HUES48 (cell line): ENCODE measurements around the gene PTGIS.

ENCODE experiments used
- H3K27ac ChIP-seq: one replicate; pipeline ENCODE4 v1.7.0; 2013; ENCODE audit warnings: low read depth, low read length, inconsistent platforms
- H3K27me3 ChIP-seq: 2 replicates; pipeline ENCODE4 v1.6.1; 2013; ENCODE audit warnings: mild to moderate bottlenecking, low read length; ENCODE audit not compliant: control insufficient read depth, insufficient read depth
- H3K36me3 ChIP-seq: 2 replicates; pipeline ENCODE4 v1.6.1; 2013; ENCODE audit warnings: low read length; ENCODE audit not compliant: control insufficient read depth, insufficient read depth
- H3K4me1 ChIP-seq: 2 replicates; pipeline ENCODE4 v1.6.1; 2013; ENCODE audit warnings: mild to moderate bottlenecking, low read length; ENCODE audit not compliant: control insufficient read depth, insufficient read depth
- H3K4me3 ChIP-seq: 2 replicates; pipeline ENCODE4 v1.5.1; 2013; ENCODE audit warnings: mild to moderate bottlenecking, low read depth, low read length
- H3K9ac ChIP-seq: 2 replicates; pipeline ENCODE4 v1.6.1; 2013; ENCODE audit warnings: mild to moderate bottlenecking, low read depth, low read length, moderate library complexity
- H3K9me3 ChIP-seq: 2 replicates; pipeline ENCODE4 v1.6.1; 2013; ENCODE audit warnings: low read length; ENCODE audit not compliant: control insufficient read depth, insufficient read depth

The PTGIS gene

DNA sequence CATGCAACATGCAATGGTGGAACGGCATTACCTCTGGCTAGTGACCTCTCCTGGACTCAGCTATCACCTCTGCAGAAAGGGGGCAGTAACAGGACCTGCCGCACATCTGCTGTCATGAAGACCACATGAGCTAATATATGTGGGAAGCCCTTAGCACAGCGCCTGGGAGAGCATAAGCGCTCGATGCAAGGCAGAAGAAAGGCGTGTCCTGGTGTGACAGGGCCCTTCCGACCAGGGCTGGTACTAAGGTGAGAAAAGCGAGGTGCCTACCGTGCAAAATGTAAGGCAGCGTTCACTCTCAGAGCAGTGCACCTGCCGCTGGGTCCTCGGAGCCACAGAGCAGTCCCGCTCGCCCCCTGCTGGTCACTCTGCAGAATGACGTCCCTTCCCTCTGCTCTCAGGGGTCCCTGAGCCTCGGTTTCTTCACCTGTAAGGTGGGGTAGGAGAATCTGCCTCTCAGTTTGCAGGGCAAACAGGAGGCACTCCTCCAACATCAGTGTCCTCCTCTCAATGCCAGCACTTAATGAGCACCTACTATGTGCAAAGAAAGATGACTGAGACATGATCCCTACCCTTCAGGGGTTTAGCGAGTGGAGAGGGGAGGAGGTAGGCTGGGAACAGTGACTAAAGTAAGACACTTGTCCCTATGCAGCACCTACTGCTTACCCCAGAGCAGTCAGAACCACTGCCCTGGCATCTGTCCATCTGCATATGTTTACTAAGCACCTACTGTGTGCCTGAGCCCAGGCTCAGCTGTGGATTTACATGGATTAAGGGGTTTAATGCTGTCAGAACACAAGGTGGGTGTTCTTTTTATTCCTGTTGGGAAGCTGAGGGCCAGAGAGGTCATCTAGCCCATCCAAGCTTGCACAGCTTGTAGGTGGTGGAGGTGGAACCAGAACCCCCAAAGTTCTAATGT, 41.1 kb upstream of the PTGIS start:
- Histone ChIP-seq H3K4me3 (peak overlapping the region; percentile 40; the same call in 1 of the 2 replicates), H3K4me1 (no peaks in the 10 kb centered on the region), H3K9ac (no peak overlapping the region), H3K9me3 (no peaks in the 10 kb centered on the region), H3K36me3 (no peaks in the 10 kb centered on the region), H3K27ac (no peak overlapping the region), H3K27me3 (no peaks in the 10 kb centered on the region; the same call in 1 of the 2 replicates)

- Histone ChIP-seq H3K27me3 (no peaks in the 10 kb centered on the region; the same call in 1 of the 2 replicates), H3K9me3 (no peaks in the 10 kb centered on the region), H3K4me1 (no peaks in the 10 kb centered on the region), H3K4me3 (no peak overlapping the region), H3K27ac (no peak overlapping the region), H3K9ac (no peak overlapping the region), H3K36me3 (no peaks in the 10 kb centered on the region)
Observed at GRCh38 chr20:49607568-49607967, 39.6 kb upstream of the PTGIS start.

DNA sequence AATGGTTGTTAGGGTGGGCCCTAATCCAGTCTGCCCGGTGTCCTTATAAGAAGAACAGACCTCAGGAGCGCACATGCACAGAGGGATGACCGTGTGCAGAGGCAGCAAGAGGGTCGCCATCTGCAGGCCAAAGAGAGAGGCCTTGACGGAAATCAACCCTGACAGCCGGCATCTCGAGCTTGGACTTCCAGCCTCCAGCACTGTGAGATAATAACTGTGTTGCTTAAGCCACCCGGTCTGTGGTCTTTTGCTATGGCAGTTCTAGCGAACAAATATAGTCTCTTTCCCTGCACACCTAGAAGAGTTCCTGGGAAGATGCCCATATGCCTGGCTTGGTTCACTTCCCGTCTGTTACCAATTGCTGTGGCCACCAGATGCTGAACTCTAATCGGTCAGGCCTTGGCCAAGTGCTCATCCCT, 35.3 kb upstream of the PTGIS start:
- Histone ChIP-seq H3K4me1 (no peaks in the 10 kb centered on the region), H3K4me3 (no peak overlapping the region), H3K9me3 (no peaks in the 10 kb centered on the region), H3K27ac (no peak overlapping the region), H3K36me3 (no peaks in the 10 kb centered on the region), H3K27me3 (no peaks in the 10 kb centered on the region), H3K9ac (no peak overlapping the region)

GRCh38 chr20:49602345-49603208, 34.6 kb upstream of the PTGIS start:
- no peak overlapping the region for H3K27ac ChIP-seq
- H3K36me3 ChIP-seq = no peaks in the 10 kb centered on the region
- no peak overlapping the region for H3K9ac ChIP-seq
- no peak overlapping the region for H3K4me3 ChIP-seq
- no peaks in the 10 kb centered on the region for H3K4me1 ChIP-seq
- H3K9me3 ChIP-seq = no peaks in the 10 kb centered on the region
- H3K27me3 ChIP-seq = no peaks in the 10 kb centered on the region

GRCh38 chr20:49601153-49601924, 33.4 kb upstream of the PTGIS start:
- Histone ChIP-seq H3K36me3 (no peaks in the 10 kb centered on the region), H3K27ac (no peak overlapping the region), H3K9me3 (no peaks in the 10 kb centered on the region), H3K4me1 (no peaks in the 10 kb centered on the region), H3K4me3 (no peak overlapping the region), H3K27me3 (no peaks in the 10 kb centered on the region), H3K9ac (no peak overlapping the region)

- Histone ChIP-seq H3K36me3 (no peaks in the 10 kb centered on the region), H3K27me3 (no peaks in the 10 kb centered on the region), H3K4me1 (no peaks in the 10 kb centered on the region), H3K27ac (no peak overlapping the region), H3K9me3 (no peaks in the 10 kb centered on the region), H3K4me3 (no peak overlapping the region), H3K9ac (no peak overlapping the region)
Observed at GRCh38 chr20:49599746-49600113, 31.8 kb upstream of the PTGIS start.

- no peaks in the 10 kb centered on the region for H3K36me3 ChIP-seq
- no peaks in the 10 kb centered on the region for H3K27me3 ChIP-seq
- no peaks in the 10 kb centered on the region for H3K9me3 ChIP-seq
- no peak overlapping the region for H3K27ac ChIP-seq
- no peak overlapping the region for H3K9ac ChIP-seq
- H3K4me1 ChIP-seq = no peaks in the 10 kb centered on the region
- H3K4me3 ChIP-seq = no peak overlapping the region
Observed at GRCh38 chr20:49597825-49598395, 30.0 kb upstream of the PTGIS start.

DNA sequence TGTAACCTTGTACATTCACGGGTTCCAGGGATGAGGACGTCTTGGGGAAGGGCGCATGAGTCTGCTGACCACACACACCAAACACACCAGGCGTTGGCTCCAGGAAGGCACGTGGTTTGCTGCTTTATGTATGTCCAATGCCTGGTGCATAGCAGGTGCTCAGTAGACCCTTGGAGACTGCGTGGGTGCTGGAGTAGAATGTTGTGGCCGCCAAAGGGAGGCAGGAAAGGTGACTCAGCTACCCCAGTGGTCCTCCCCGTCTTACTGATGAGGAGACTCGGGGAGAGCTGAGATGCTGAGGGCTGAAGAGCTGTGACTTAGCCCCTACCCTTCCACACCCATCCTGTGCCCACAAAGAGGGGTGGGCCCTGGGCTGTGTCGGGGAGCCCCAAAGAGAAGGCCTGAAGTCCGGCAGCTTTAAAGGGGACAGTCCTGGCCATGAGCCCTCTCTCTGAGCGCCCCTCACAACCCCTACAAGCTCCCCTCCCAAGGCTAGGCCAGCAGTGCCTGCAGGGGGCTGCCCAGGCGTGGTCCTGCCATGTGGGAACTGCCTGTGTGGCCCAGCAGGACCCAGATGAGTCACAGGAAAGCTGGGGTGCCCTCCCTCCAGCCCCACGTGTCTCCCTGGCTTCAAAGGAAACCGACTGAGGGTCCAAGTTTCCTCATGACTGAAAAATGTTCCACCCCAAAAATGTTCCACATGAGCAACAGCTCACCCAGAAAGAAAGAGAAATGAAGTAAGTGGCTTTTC, 28.0 kb upstream of the PTGIS start:
- H3K9me3 ChIP-seq = no peaks in the 10 kb centered on the region
- H3K9ac ChIP-seq = no peak overlapping the region
- H3K27me3 ChIP-seq = no peaks in the 10 kb centered on the region
- H3K36me3 ChIP-seq = no peaks in the 10 kb centered on the region
- H3K4me1 ChIP-seq = no peaks in the 10 kb centered on the region
- no peak overlapping the region for H3K27ac ChIP-seq
- no peak overlapping the region for H3K4me3 ChIP-seq

DNA sequence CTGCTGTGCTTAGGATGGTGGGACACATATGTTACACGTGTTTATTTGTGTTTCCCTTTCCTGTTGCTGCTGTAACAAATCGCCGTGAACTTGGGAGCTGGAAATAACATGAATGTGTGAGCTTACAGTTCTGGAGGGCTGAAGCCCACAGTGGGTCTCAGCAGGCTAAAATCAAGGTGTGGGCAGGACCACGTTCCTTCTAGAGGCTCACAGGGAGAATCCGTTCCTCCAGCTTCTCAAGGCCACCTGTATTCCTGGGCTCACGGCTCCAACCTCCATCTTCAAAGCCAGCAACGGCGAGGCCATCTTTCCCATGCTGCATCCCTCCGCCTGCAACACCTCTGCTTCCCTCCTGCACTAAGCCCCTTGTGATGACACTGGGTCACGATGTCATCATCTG, 27.4 kb upstream of the PTGIS start:
- Histone ChIP-seq H3K4me3 (no peak overlapping the region), H3K27me3 (no peaks in the 10 kb centered on the region), H3K9me3 (no peaks in the 10 kb centered on the region), H3K9ac (no peak overlapping the region), H3K4me1 (no peaks in the 10 kb centered on the region), H3K27ac (no peak overlapping the region), H3K36me3 (no peaks in the 10 kb centered on the region)

GRCh38 chr20:49594931-49595315, 27.0 kb upstream of the PTGIS start:
- no peaks in the 10 kb centered on the region for H3K9me3 ChIP-seq
- no peak overlapping the region for H3K9ac ChIP-seq
- no peaks in the 10 kb centered on the region for H3K36me3 ChIP-seq
- no peaks in the 10 kb centered on the region for H3K4me1 ChIP-seq
- H3K27me3 ChIP-seq = no peaks in the 10 kb centered on the region
- no peak overlapping the region for H3K4me3 ChIP-seq
- no peak overlapping the region for H3K27ac ChIP-seq
